ENCODE measurements around the gene EIF4H. TPM values are rescaled to one million over a fixed set of nuclear protein-coding genes. Genes with fewer than 3 reads are reported as not detected.
A peak's percentile ranks its signal among the peaks of the same experiment; 100 is the strongest.

EIF4H gene
- total and polyA plus RNA-seq, 2 of the 8 experiments (the other 6 are each of a cell fraction or from before 2014, with no cell fraction given): 323 to 382 TPM

DNA sequence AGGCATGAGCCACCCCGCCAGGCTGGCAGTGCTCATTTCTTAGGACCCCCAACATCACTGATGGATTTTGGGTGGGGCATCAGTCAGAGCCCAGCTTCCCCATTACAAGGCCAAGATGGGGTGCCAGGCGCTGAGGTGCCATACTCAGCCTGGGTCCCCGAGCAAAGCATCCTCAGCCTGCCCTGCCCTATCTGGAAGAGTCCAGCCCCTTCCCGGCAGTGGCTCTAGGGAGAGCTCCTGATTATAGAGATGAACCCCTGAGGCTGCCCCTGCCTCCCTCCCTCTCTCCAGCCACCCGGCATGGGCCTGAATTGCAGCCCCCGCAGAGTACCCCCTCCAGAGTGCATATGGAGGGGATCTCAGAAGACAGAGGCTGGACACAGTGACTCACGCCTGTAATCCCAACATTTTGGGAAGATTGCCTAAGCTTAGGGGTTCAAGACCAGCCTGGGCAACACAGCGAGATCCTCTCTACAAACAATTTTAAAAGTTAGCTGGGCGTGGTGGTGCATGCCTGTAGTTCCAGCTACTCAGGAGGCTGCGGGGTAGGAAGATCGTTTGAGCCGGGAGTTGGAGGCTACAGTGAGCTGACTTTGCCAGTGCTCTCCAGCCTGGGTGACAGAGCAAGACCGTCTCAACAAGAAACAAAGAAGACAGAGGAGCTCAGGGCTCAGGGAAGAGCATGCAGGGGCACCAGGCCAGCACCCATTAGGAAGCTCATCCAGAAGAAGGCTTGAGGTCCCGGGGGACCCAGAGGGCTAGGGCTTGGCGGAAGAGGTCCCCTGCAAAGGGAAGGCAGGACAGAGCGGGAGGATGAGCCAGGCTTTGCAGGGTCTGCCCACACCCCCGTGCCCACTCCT is 48.9 kb downstream of the EIF4H start:
- no peak overlapping the region for H4K91ac ChIP-seq (replicated peaks; ENCODE audit: insufficient read length, low read length)
- peak overlapping the region; percentile 9; the same call in 1 of the 2 replicates for H2BK12ac ChIP-seq (ENCODE audit: low read depth, low read length)
- no peak overlapping the region for H3K18ac ChIP-seq (ENCODE audit: extremely low read depth, low read length)
- H3K9ac ChIP-seq (replicated peaks in 1 of 4; ENCODE audit: extremely low read depth in 1 of 4, low read depth in 3 of 4, low read length in 3 of 4): no peak overlapping the region
- no peaks in the 10 kb centered on the region for H3K79me1 ChIP-seq (ENCODE audit: low read depth, low read length)
- no peaks in the 10 kb centered on the region for H3K23me2 ChIP-seq (ENCODE audit: low read depth, low read length)
- no peak overlapping the region for H2BK20ac ChIP-seq (ENCODE audit: low read length)
- H3K56ac ChIP-seq (replicated peaks; ENCODE audit: insufficient read length, low read depth, low read length): no peak overlapping the region
- H3K36me3 ChIP-seq (ENCODE audit: control insufficient read depth in 2 of 4, insufficient read depth in 4 of 4, low read length in 3 of 4): peaks cover 0 to 10% (median 2%) of the 10 kb centered on the region in 4 experiments; a peak in 3 of 8 replicates
- FAIRE-seq (no peak), DNase-seq (ENCODE audit: low read depth in 1 of 2, low spot score in 2 of 2) (no peak)
- H3K4ac ChIP-seq (replicated peaks; ENCODE audit: insufficient read length, low read depth, low read length): no peak overlapping the region
- H4K8ac ChIP-seq (ENCODE audit: extremely low read depth, insufficient read depth, low read length): no peak overlapping the region
- peaks cover 0 to 6% of the 10 kb centered on the region in 2 experiments for H4K20me1 ChIP-seq (replicated peaks in 1 of 2; ENCODE audit: control insufficient read depth in 1 of 2, insufficient read depth in 2 of 2, low read length in 2 of 2)
- peaks cover 0 to 2% (median 0%) of the 10 kb centered on the region in 4 experiments; a peak in 3 of 7 replicates for H3K4me1 ChIP-seq (replicated peaks in 1 of 4; ENCODE audit: control insufficient read depth in 3 of 4, insufficient read depth in 4 of 4, low read length in 3 of 4)
- TF ChIP-seq CEBPB (IDR thresholded peaks at IDR 0.05; ENCODE audit: low read depth, low read length): no peak
- H3K9me3 ChIP-seq (ENCODE audit: insufficient read depth in 2 of 2, low read depth in 1 of 2, low read length in 1 of 2): no peaks in the 10 kb centered on the region
- H3K27me3 ChIP-seq (replicated peaks in 1 of 4; ENCODE audit: control insufficient read depth in 3 of 4, extremely low read depth in 1 of 4, insufficient read depth in 3 of 4, low read length in 3 of 4): no peaks in the 10 kb centered on the region
- no peak overlapping the region for H4K5ac ChIP-seq (ENCODE audit: insufficient read length, low read depth, low read length)
- H3K14ac ChIP-seq (ENCODE audit: insufficient read length): no peak overlapping the region
- no peaks in the 10 kb centered on the region for H3K79me2 ChIP-seq (ENCODE audit: control insufficient read depth in 1 of 2, insufficient read depth in 2 of 2, low read length in 2 of 2)
- H2BK5ac ChIP-seq (ENCODE audit: low read depth, low read length): no peak overlapping the region
- H3K27ac ChIP-seq (ENCODE audit: low read depth, low read length): no peak overlapping the region; the same call in 1 of the 2 replicates
- H3K23ac ChIP-seq (ENCODE audit: insufficient read length): no peak overlapping the region
- H2BK15ac ChIP-seq (ENCODE audit: low read length): no peak overlapping the region
- POLR2A ChIA-PET (ENCODE audit: partially characterized antibody): interaction anchor here (0.6 to 3.6 kb wide), 8 partner anchors 9 to 147 kb away, joined by 3 to 19 read pairs (median 4); partner anchors contain the start of gene LAT2
- no peak overlapping the region for H2BK120ac ChIP-seq (replicated peaks; ENCODE audit: low read depth, low read length)
- no peak overlapping the region for H2AK5ac ChIP-seq (ENCODE audit: low read depth, low read length)
- CTCF ChIA-PET (ENCODE audit: partially characterized antibody): interaction anchor here (0.6 to 8.3 kb wide), 7 partner anchors 16 to 217 kb away, joined by 3 to 71 read pairs (median 3); no protein-coding TSS in a partner anchor
- H3K4me2 ChIP-seq (ENCODE audit: insufficient read depth in 1 of 2, low read depth in 2 of 2, low read length in 2 of 2): no peak overlapping the region
- no peak overlapping the region for H3K4me3 ChIP-seq (ENCODE audit: extremely low read depth in 1 of 4, insufficient read depth in 2 of 4, low read depth in 3 of 4, low read length in 4 of 4)
- WGBS, 2 experiments (ENCODE audit: extremely low coverage in 1 of 2, insufficient coverage in 1 of 2, insufficient read length in 1 of 2, insufficient replicate concordance in 2 of 2, low coverage in 1 of 2, low lambda C conversion rate in 2 of 2, missing lambda C conversion rate in 1 of 2): 89% methylated on average over 17 of the region's 17 CpGs; no CpG with 5 or more reads in 1 of the 2 experiments
- no peak overlapping the region for H2AFZ ChIP-seq (ENCODE audit: low read length)

All from H1 (cell line).